ENCODE data around the gene GLE1. TPM values are rescaled to one million over a fixed set of nuclear protein-coding genes. Genes with fewer than 3 reads are reported as not detected.
"Not testable (repeated sequence)": the region's sequence is repeated elsewhere in the genome, so short reads cannot be mapped to it uniquely, and the experiment has no call there.

The GLE1 gene
- total and polyA plus RNA-seq, 7 donors: 17.6 to 29.4 (median 20.8) TPM

- WGBS, 2 donors: 96 to 97% methylated on average over 11 of the region's 11 CpGs
- intact Hi-C loops (cut with DNase I): no loop called here
- no peaks in the 10 kb centered on the region for H3K27me3 ChIP-seq
- no peaks in the 10 kb centered on the region for H3K9me3 ChIP-seq
- no peaks in the 10 kb centered on the region for H3K4me1 ChIP-seq
- peaks cover 5 to 67% (median 17%) of the 10 kb centered on the region in 4 donors for H3K36me3 ChIP-seq
- TF ChIP-seq POLR2AphosphoS5 (IDR thresholded peaks at IDR 0.05) (no peak), EP300 (IDR thresholded peaks at IDR 0.05) (no peak)
- H3K4me3 ChIP-seq: no peak overlapping the region
- DNase-seq: no peak
- H3K27ac ChIP-seq: no peak overlapping the region
Observed at GRCh38 chr9:128497824-128498610, 6.5 kb upstream of the GLE1 start.

GRCh38 chr9:128498911-128499310, 5.6 kb upstream of the GLE1 start:
- no peaks in the 10 kb centered on the region for H3K9me3 ChIP-seq
- H3K27ac ChIP-seq: no peak overlapping the region
- peaks cover 5 to 61% (median 17%) of the 10 kb centered on the region in 4 donors for H3K36me3 ChIP-seq
- TF ChIP-seq POLR2A (IDR thresholded peaks at IDR 0.05) (no peak), EP300 (IDR thresholded peaks at IDR 0.05) (no peak), POLR2AphosphoS5 (IDR thresholded peaks at IDR 0.05) (no peak), CTCF (IDR thresholded peaks at IDR 0.05) (no peak)
- DNase-seq: no peak
- WGBS, 2 donors: 97 to 98% methylated on average over 9 of the region's 9 CpGs
- intact Hi-C loops (cut with DNase I): no loop called here
- no peak overlapping the region for H3K4me3 ChIP-seq
- H3K27me3 ChIP-seq: no peaks in the 10 kb centered on the region
- H3K4me1 ChIP-seq: peaks cover 0 to 7% (median 6%) of the 10 kb centered on the region in 4 donors

- no peak overlapping the region for H3K27ac ChIP-seq
- H3K4me1 ChIP-seq: peaks cover 0 to 11% (median 7%) of the 10 kb centered on the region in 4 donors
- DNase-seq: no peak
- intact Hi-C loops (cut with DNase I): loop anchor here (5.0 kb wide), 2 partner anchors 43 to 47 kb away; partner anchors contain the start of gene ODF2
- peaks cover 5 to 54% (median 12%) of the 10 kb centered on the region in 4 donors for H3K36me3 ChIP-seq
- TF ChIP-seq CTCF (IDR thresholded peaks at IDR 0.05) (no peak), POLR2A (IDR thresholded peaks at IDR 0.05) (no peak), EP300 (IDR thresholded peaks at IDR 0.05) (no peak), POLR2AphosphoS5 (IDR thresholded peaks at IDR 0.05) (no peak)
- no peaks in the 10 kb centered on the region for H3K9me3 ChIP-seq
- no peak overlapping the region for H3K4me3 ChIP-seq
- H3K27me3 ChIP-seq: no peaks in the 10 kb centered on the region
- WGBS, 2 donors: 96 to 97% methylated on average over 15 of the region's 15 CpGs
Observed at GRCh38 chr9:128499920-128500319, 4.6 kb upstream of the GLE1 start.

GRCh38 chr9:128503415-128503825, 1.1 kb upstream of the GLE1 start:
- Histone ChIP-seq H3K4me3 (peak overlapping the region in 1 of 4 donors; percentile 77), H3K27ac (peak overlapping the region in 3 of 4 donors; percentile 83 to 87 (median 85)), H3K4me1 (peaks cover 0 to 27% (median 21%) of the 10 kb centered on the region in 4 donors), H3K36me3 (peaks cover 0 to 23% (median 4%) of the 10 kb centered on the region in 4 donors)
- not testable (repeated sequence) for H3K27me3 ChIP-seq, H3K9me3 ChIP-seq, DNase-seq
- 12 to 59% methylated on average over 14 of the region's 14 CpGs for WGBS, 2 donors
- intact Hi-C loops (cut with DNase I): loop anchor here (5.0 kb wide), 2 partner anchors 44 to 46 kb away; partner anchors contain the start of gene ODF2

- 4 to 24% methylated on average over 11 of the region's 11 CpGs for WGBS, 2 donors
- Histone ChIP-seq H3K27me3 (no peaks in the 10 kb centered on the region), H3K36me3 (peaks cover 0 to 19% (median 3%) of the 10 kb centered on the region in 4 donors), H3K9me3 (no peaks in the 10 kb centered on the region), H3K27ac (peak overlapping the region; percentile 83 to 87 (median 86)), H3K4me1 (peaks cover 0 to 27% (median 21%) of the 10 kb centered on the region in 4 donors), H3K4me3 (peak overlapping the region; percentile 75 to 92 (median 78))
- intact Hi-C loops (cut with DNase I): loop anchor here (5.0 kb wide), 2 partner anchors 43 to 47 kb away; partner anchors contain the start of gene ODF2
- TF ChIP-seq POLR2A (IDR thresholded peaks at IDR 0.05) (no peak), POLR2AphosphoS5 (IDR thresholded peaks at IDR 0.05) (no peak), CTCF (IDR thresholded peaks at IDR 0.05) (no peak), EP300 (IDR thresholded peaks at IDR 0.05) (no peak)
- no peak for DNase-seq
Observed at GRCh38 chr9:128503870-128504269, 649 bp upstream of the GLE1 start.

Data from sigmoid colon (tissue), 7 donors.